ENCODE results near the gene SUCNR1. TPM values are rescaled to one million over a fixed set of nuclear protein-coding genes. Genes with fewer than 3 reads are reported as not detected.

Gene SUCNR1, protein sequence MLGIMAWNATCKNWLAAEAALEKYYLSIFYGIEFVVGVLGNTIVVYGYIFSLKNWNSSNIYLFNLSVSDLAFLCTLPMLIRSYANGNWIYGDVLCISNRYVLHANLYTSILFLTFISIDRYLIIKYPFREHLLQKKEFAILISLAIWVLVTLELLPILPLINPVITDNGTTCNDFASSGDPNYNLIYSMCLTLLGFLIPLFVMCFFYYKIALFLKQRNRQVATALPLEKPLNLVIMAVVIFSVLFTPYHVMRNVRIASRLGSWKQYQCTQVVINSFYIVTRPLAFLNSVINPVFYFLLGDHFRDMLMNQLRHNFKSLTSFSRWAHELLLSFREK
- total RNA-seq (2022; extraction: Qiagen RNA extraction; ENCODE audit: low read depth) = 0.06 to 0.15 TPM (median 0.10 TPM) in 5 replicates

GRCh38 chr3:151873398-151873797 lies at the start of gene SUCNR1:
Gene SUCNR1 (plus strand): TSS chr3:151873643. CDS start chr3:151879893, 6,250 bp downstream.

Other genes with a start within 250 kb of the SUCNR1 start
- not detected in 5 replicates for gene AADACL2, start 139.7 kb upstream of the SUCNR1 start, total RNA-seq (2022; extraction: Qiagen RNA extraction; ENCODE audit: low read depth)
- gene AADAC, start 59.5 kb upstream of the SUCNR1 start, total RNA-seq (2022; extraction: Qiagen RNA extraction; ENCODE audit: low read depth) = 11.4 to 14.2 TPM (median 13.5 TPM) in 5 replicates